K562 (cell line): ENCODE results near the gene XRCC5. TPM values are rescaled to one million over a fixed set of nuclear protein-coding genes. Genes with fewer than 3 reads are reported as not detected.

Source experiments
- ATAC-seq: fragments of 200-7000 bp; cut with Tn5 transposase; 3 replicates; pipeline ENCODE4 v1.9.1; 2020; ENCODE audit warnings: moderate library complexity
- BruUV-seq: library from RNA; stranded (reverse); fragments of 400-500 nt; replicated peaks from 2 replicates; lab custom pipeline; 2021; lab: Mats Ljungman, UMichigan
- CTCF ChIA-PET: fragments of 300-600 bp; formaldehyde crosslinking; extraction: SDS; loops from one replicate; lab custom pipeline; 2021; ENCODE audit warnings: low intra/inter-chr PET ratio; lab: Yijun Ruan, JAX
- POLR2A ChIA-PET: fragments of 300-600, 350-650 bp; sonication (Branson Sonifier 250); formaldehyde crosslinking; extraction: SDS; loops from one replicate; lab custom pipeline; 2021; ENCODE audit warnings: antibody characterized with exemption, inconsistent platforms; lab: Yijun Ruan, JAX
- DNase-seq, 4 experiments: peaks; one replicate each; pipeline versions ENCODE4 v3.0.0 to v3.0.0-alpha.2; 2011 to 2018; ENCODE audit warnings: low spot score in 3 of 4, mixed read lengths in 3 of 4; ENCODE audit errors: extremely low read depth in 1 of 4
- FAIRE-seq: peaks from 2 replicates; lab custom pipeline; 2011; peaks lifted over from hg19 to GRCh38; lab: Jason Lieb, UNC
- H2AFZ ChIP-seq: 2 replicates; pipeline ENCODE4 v1.6.0; 2011; ENCODE audit warnings: low read depth, low read length, control low read depth, inconsistent platforms
- H3K27ac ChIP-seq: fragments of 200-600 bp; 3 replicates; pipeline ENCODE4 v1.8.0; 2011; ENCODE audit warnings: low read depth, mild to moderate bottlenecking, control low read depth, inconsistent platforms, low read length, moderate library complexity, mixed read lengths; ENCODE audit errors: extremely low read depth
- H3K27me3 ChIP-seq, 2 experiments: fragments of 300-600 bp in 1 of 2; 2 replicates in 1 of 2; 3 replicates in 1 of 2; pipeline versions ENCODE4 v1.6.0 to v1.8.0; 2011; ENCODE audit warnings: inconsistent platforms in 2 of 2, low read length in 2 of 2, mild to moderate bottlenecking in 1 of 2, mixed read lengths in 1 of 2, moderate library complexity in 1 of 2; ENCODE audit not compliant: control insufficient read depth in 2 of 2, insufficient read depth in 2 of 2
- H3K36me3 ChIP-seq: fragments of 300-600 bp; 3 replicates; pipeline ENCODE4 v1.8.0; 2011; ENCODE audit warnings: mild to moderate bottlenecking, low read length, inconsistent platforms; ENCODE audit not compliant: control insufficient read depth, insufficient read depth
- H3K4me1 ChIP-seq, 2 experiments: fragments of 200-600 bp in 1 of 2; replicated peaks in 1 of 2; 2 replicates in 1 of 2; 3 replicates in 1 of 2; pipeline versions ENCODE4 v1.5.1 to v1.8.0; 2011; ENCODE audit warnings: inconsistent platforms in 2 of 2, low read length in 2 of 2, mild to moderate bottlenecking in 1 of 2, mixed read lengths in 1 of 2, moderate library complexity in 1 of 2; ENCODE audit not compliant: control insufficient read depth in 2 of 2, insufficient read depth in 2 of 2
- H3K4me2 ChIP-seq: 2 replicates; pipeline ENCODE4 v1.6.1; 2011; ENCODE audit warnings: low read length, control low read depth, inconsistent platforms, mixed read lengths; ENCODE audit not compliant: insufficient read depth
- H3K4me3 ChIP-seq: fragments of 200-600 bp; sonication (generic), shearing (Covaris generic); 2 replicates; pipeline ENCODE4 v1.5.1; 2016; ENCODE audit warnings: control low read depth, inconsistent platforms
- H3K79me2 ChIP-seq: fragments of 200-600 bp; 3 replicates; pipeline ENCODE4 v1.8.0; 2011; ENCODE audit warnings: low read length, inconsistent platforms; ENCODE audit not compliant: control insufficient read depth, insufficient read depth
- H3K9ac ChIP-seq, 2 experiments: 2 replicates each; pipeline versions ENCODE4 v1.6.0 to v1.6.1; 2011; ENCODE audit warnings: low read depth in 2 of 2, low read length in 2 of 2, control low read depth in 1 of 2, inconsistent platforms in 1 of 2, mild to moderate bottlenecking in 1 of 2, mixed read lengths in 1 of 2; ENCODE audit not compliant: insufficient read depth in 1 of 2
- H3K9me1 ChIP-seq: one replicate; pipeline ENCODE4 v1.6.0; 2011; ENCODE audit warnings: inconsistent platforms, mild to moderate bottlenecking, low read length, moderate library complexity; ENCODE audit not compliant: control insufficient read depth, insufficient read depth
- H3K9me3 ChIP-seq: replicated peaks from 2 replicates; pipeline ENCODE4 v1.5.1; 2011; ENCODE audit warnings: low read depth, low read length, inconsistent platforms; ENCODE audit not compliant: control insufficient read depth, insufficient read depth
- H4K20me1 ChIP-seq: replicated peaks from 2 replicates; pipeline ENCODE4 v1.6.1; 2011; ENCODE audit warnings: low read length, inconsistent platforms, mixed read lengths; ENCODE audit not compliant: control insufficient read depth, insufficient read depth
- CAMTA2 ChIP-seq: fragments of 250-450 bp; sonication (Bioruptor Pico); conservative IDR thresholded peaks from 2 replicates; pipeline ENCODE4 v1.5.1; 2022
- CREB3L1 ChIP-seq: fragments of 450-650 bp; IDR thresholded peaks from 2 replicates; pipeline ENCODE4 v1.6.1; 2014; ENCODE audit warnings: low read depth, mild to moderate bottlenecking, moderate library complexity, borderline replicate concordance
- MECOM ChIP-seq: fragments of 250-450 bp; sonication (Bioruptor Pico); IDR thresholded peaks from 2 replicates; pipeline ENCODE4 v1.8.0; 2022; ENCODE audit warnings: inconsistent platforms
- OTX1 ChIP-seq: fragments of 450-650 bp; formaldehyde crosslinking; IDR thresholded peaks from 2 replicates; pipeline ENCODE4 v1.4.0; 2022; ENCODE audit warnings: mild to moderate bottlenecking
- RAD21 ChIP-seq, 2 experiments: fragments of 250-450 bp in 1 of 2; fragments of 450-650 bp in 1 of 2; sonication (Bioruptor Pico) in 1 of 2; formaldehyde crosslinking in 1 of 2; IDR thresholded peaks in 1 of 2; conservative IDR thresholded peaks in 1 of 2; 2 replicates each; pipeline versions ENCODE4 v1.4.0 to v1.8.0; 2020 to 2022; ENCODE audit warnings: mild to moderate bottlenecking in 2 of 2, moderate library complexity in 1 of 2
- TAF9B ChIP-seq: fragments of 450-650 bp; IDR thresholded peaks from 2 replicates; pipeline ENCODE4 v1.6.1; 2018; ENCODE audit warnings: mild to moderate bottlenecking; ENCODE audit not compliant: partially characterized antibody
- ZNF263 ChIP-seq: sonication (generic); formaldehyde crosslinking; IDR thresholded peaks from 2 replicates; pipeline ENCODE4 v1.8.0; 2022; ENCODE audit warnings: mild to moderate bottlenecking, missing genetic modification reagents, borderline replicate concordance
- WGBS: fragments of 100-300 bp; shearing (Covaris generic); methylation state at CpG from one replicate; pipeline ENCODE4 v1.1.6; 2016; ENCODE audit warnings: low coverage, mixed read lengths; ENCODE audit not compliant: insufficient coverage; ENCODE audit errors: missing lambda C conversion rate; 5-methylcytosine and 5-hydroxymethylcytosine counted together
- in situ Hi-C: fragments of 300-500 bp; cut with MboI; formaldehyde crosslinking; loops from 4 replicates; pipeline ENCODE4 v1.15.0; 2018; ENCODE audit warnings: inconsistent platforms, mixed read lengths
- intact Hi-C: fragments of 100-400 bp; cut with micrococcal nuclease; formaldehyde crosslinking; loops from 2 replicates; pipeline ENCODE4 v1.14.2; 2022
- polyA plus RNA-seq, 8 experiments: library from polyadenylated mRNA; depleted of rRNA in 4 of 8; stranded (reverse) in 5 of 8; unstranded in 3 of 8; fragments of >200 nt; fragmentation: Nextera tagmentation in 2 of 8; fragmentation: Illumina TruSeq in 1 of 8; extraction: Ambion mirVana in 2 of 8; extraction: Trizol in 1 of 8; gene quantifications; 2 replicates each; pipeline versions ENCODE4 v1.2.1 to v1.2.3, GENCODE V29; 2011 to 2014; ENCODE audit warnings: inconsistent platforms in 1 of 8, missing spikeins in 1 of 8
- total RNA-seq, 7 experiments: library from RNA; depleted of rRNA in 6 of 7; stranded (reverse); fragments of >200 nt in 6 of 7; fragmentation: Illumina TruSeq in 2 of 7; extraction: Trizol in 2 of 7; gene quantifications; 2 replicates each; pipeline versions ENCODE4 v1.2.1 to v1.2.3, GENCODE V29; 2011 to 2021; ENCODE audit warnings: low replicate concordance in 1 of 7
- TF ChIP-seq, protein P1 (sequence below): fragments of 250-450 bp; sonication (Bioruptor Pico); IDR thresholded peaks from 2 replicates; pipeline ENCODE4 v1.8.0; 2022; ENCODE audit warnings: moderate library complexity, mild to moderate bottlenecking, inconsistent platforms

The XRCC5 gene
- total and polyA plus RNA-seq, 9 of the 15 experiments (the other 6 are each of a cell fraction or from before 2014, with no cell fraction given), result 168 to 551 (median 297) TPM

DNA sequence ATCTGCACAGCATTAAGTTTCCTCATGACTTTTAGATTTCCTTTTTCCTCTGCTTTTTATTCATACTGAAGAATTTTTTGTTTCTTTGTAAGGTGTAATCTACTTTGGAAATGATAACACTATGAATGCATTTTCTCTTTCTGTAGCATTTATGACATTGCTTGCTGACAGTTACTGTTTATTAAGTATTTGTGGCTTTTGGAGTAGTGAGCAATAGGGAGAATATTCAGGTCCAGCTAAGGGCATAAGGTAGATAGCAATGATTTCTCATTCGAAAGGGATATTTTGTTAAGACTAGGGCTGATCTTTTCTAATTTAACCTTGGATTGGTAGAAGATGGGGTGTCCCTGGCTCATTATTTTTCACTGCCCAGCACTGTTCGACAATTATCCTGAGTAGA is 80.3 kb downstream of the XRCC5 start:
- Histone ChIP-seq H3K27me3 (no peaks in the 10 kb centered on the region), H3K9me3 (no peaks in the 10 kb centered on the region), H3K36me3 (peaks cover 59% of the 10 kb centered on the region), H3K4me1 (peaks cover 8 to 26% of the 10 kb centered on the region in 2 experiments; a peak in 4 of 5 replicates), H3K9me1 (no peaks in the 10 kb centered on the region), H3K27ac (no peak overlapping the region), H2AFZ (no peak overlapping the region), H3K9ac (no peak overlapping the region), H4K20me1 (peaks cover 5% of the 10 kb centered on the region; the same call in 1 of the 2 replicates), H3K79me2 (peaks cover 63% of the 10 kb centered on the region), H3K4me2 (no peak overlapping the region), H3K4me3 (no peak overlapping the region)
- intact Hi-C loops, result no loop called here
- BruUV-seq, result no TSS peak
- no peak for FAIRE-seq
- DNase-seq, result no peak
- ChIA-PET POLR2A (no interaction called here), CTCF (interaction anchor here (0.6 kb wide), 1 partner anchor 53 kb away, joined by 3 read pairs; no protein-coding TSS in a partner anchor)
- WGBS, result 50% methylated on average over 2 of the region's 2 CpGs
- ATAC-seq, result no peak
- TF ChIP-seq CREB3L1, result no peak
- TF ChIP-seq, protein P1, sequence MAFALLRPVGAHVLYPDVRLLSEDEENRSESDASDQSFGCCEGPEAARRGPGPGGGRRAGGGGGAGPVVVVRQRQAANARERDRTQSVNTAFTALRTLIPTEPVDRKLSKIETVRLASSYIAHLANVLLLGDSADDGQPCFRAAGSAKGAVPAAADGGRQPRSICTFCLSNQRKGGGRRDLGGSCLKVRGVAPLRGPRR (CRISPR knock-in tag), result no peak
- no peak for TF ChIP-seq ZNF263
- TF ChIP-seq TAF9B, result no peak
- no peak for TF ChIP-seq OTX1 (CRISPR knock-in tag)
- no peak for TF ChIP-seq RAD21 (CRISPR knock-in tag; conservative IDR thresholded peaks at IDR 0.05 in 1 of 2, IDR thresholded peaks at IDR 0.05 in 1 of 2)
- TF ChIP-seq CAMTA2, result no peak
- no peak for TF ChIP-seq MECOM
- in situ Hi-C loops, result no loop called here
